HCT116 (cell line): ENCODE measurements around the gene AKT3. TPM values are rescaled to one million over a fixed set of nuclear protein-coding genes. Genes with fewer than 3 reads are reported as not detected.

Experiments
- ATAC-seq: fragments of 200-7000 bp; cut with Tn5 transposase; 2 replicates; pipeline ENCODE4 v1.9.1; 2020; ENCODE audit warnings: mild to moderate bottlenecking, moderate library complexity
- BruUV-seq: library from RNA; stranded (reverse); fragments of 400-500 nt; replicated peaks from 2 replicates; lab custom pipeline; 2021; lab: Mats Ljungman, UMichigan
- CTCF ChIA-PET: fragments of 300-600 bp; sonication (Branson Sonifier 250); formaldehyde crosslinking; loops from one replicate; lab custom pipeline; 2021; ENCODE audit warnings: antibody characterized with exemption; lab: Charles Lee
- POLR2A ChIA-PET: fragments of 300-600, 350-600 bp; sonication (Branson Sonifier 250); formaldehyde crosslinking; loops from one replicate; lab custom pipeline; 2021; ENCODE audit warnings: antibody characterized with exemption; lab: Charles Lee
- RAD21 ChIA-PET, 2 experiments: fragments of 300-600 bp; sonication (Branson Sonifier 250); formaldehyde crosslinking; loops; one replicate each; lab custom pipeline; 2023; ENCODE audit warnings: low total read pairs in 2 of 2; ENCODE audit not compliant: uncharacterized antibody in 2 of 2, unreplicated experiment in 2 of 2, low non-redundant PET in 1 of 2; lab: Charles Lee
- DNase-seq: peaks from one replicate; pipeline ENCODE4 v3.0.0-alpha.2; 2010; ENCODE audit warnings: low read depth, low spot score
- H2AFZ ChIP-seq: fragments of 200-600 bp; shearing (Covaris generic), sonication (generic); 2 replicates; pipeline ENCODE4 v1.6.1; 2017; ENCODE audit warnings: low read depth, mixed run types, mixed read lengths, antibody characterized with exemption, low read length; ENCODE audit not compliant: poor library complexity, severe bottlenecking
- H3K27ac ChIP-seq: 2 replicates; pipeline ENCODE4 v1.5.1; 2012; ENCODE audit warnings: low read depth, low read length
- H3K27me3 ChIP-seq: fragments of 200-600 bp; sonication (generic); 2 replicates; pipeline ENCODE4 v1.6.1; 2016; ENCODE audit warnings: mixed run types, low read length, mixed read lengths; ENCODE audit not compliant: insufficient read depth
- H3K36me3 ChIP-seq, 2 experiments: fragments of 200-500 bp in 1 of 2; fragments of 200-600 bp in 1 of 2; sonication (Bioruptor generic) in 1 of 2; sonication (generic) in 1 of 2; 2 replicates each; pipeline versions ENCODE4 v1.5.1 to v1.6.1; 2014 to 2016; ENCODE audit warnings: low read length in 2 of 2, inconsistent platforms in 1 of 2, mixed read lengths in 1 of 2, mixed run types in 1 of 2; ENCODE audit not compliant: insufficient read depth in 2 of 2, control insufficient read depth in 1 of 2
- H3K4me1 ChIP-seq, 2 experiments: fragments of 200-600 bp in 1 of 2; sonication (generic) in 1 of 2; 2 replicates each; pipeline versions ENCODE4 v1.5.1 to v1.6.1; 2012 to 2017; ENCODE audit warnings: low read length in 2 of 2, inconsistent platforms in 1 of 2, mild to moderate bottlenecking in 1 of 2, mixed read lengths in 1 of 2, mixed run types in 1 of 2, moderate library complexity in 1 of 2; ENCODE audit not compliant: insufficient read depth in 2 of 2, control insufficient read depth in 1 of 2
- H3K4me2 ChIP-seq: fragments of 200-600 bp; sonication (generic); 2 replicates; pipeline ENCODE4 v1.6.1; 2017; ENCODE audit warnings: mixed run types, low read length, mixed read lengths
- H3K4me3 ChIP-seq, 2 experiments: fragments of 200-600 bp in 1 of 2; sonication (generic) in 1 of 2; replicated peaks in 1 of 2; 2 replicates each; pipeline ENCODE4 v1.5.1; 2011 to 2016; ENCODE audit warnings: low read length in 2 of 2, control low read depth in 1 of 2, low read depth in 1 of 2, mild to moderate bottlenecking in 1 of 2, mixed read lengths in 1 of 2, mixed run types in 1 of 2
- H3K79me2 ChIP-seq: fragments of 200-600 bp; sonication (generic); 2 replicates; pipeline ENCODE4 v1.6.1; 2017; ENCODE audit warnings: mild to moderate bottlenecking, mixed run types, low read length, moderate library complexity, mixed read lengths; ENCODE audit not compliant: insufficient read depth
- H3K9ac ChIP-seq: fragments of 200-600 bp; sonication (generic); 2 replicates; pipeline ENCODE4 v1.6.1; 2016; ENCODE audit warnings: low read length, mixed read lengths
- H3K9me2 ChIP-seq: fragments of 200-600 bp; sonication (generic), shearing (Covaris generic); 2 replicates; pipeline ENCODE4 v1.6.1; 2017; ENCODE audit warnings: mixed run types, mild to moderate bottlenecking, moderate library complexity; ENCODE audit not compliant: insufficient read depth
- H3K9me3 ChIP-seq, 2 experiments: fragments of 200-500 bp in 1 of 2; fragments of 200-600 bp in 1 of 2; sonication (Bioruptor generic) in 1 of 2; sonication (generic) in 1 of 2; 2 replicates each; pipeline ENCODE4 v1.6.1; 2014 to 2017; ENCODE audit warnings: low read length in 2 of 2, mixed read lengths in 2 of 2, inconsistent platforms in 1 of 2, low read depth in 1 of 2, mild to moderate bottlenecking in 1 of 2, mixed run types in 1 of 2, moderate library complexity in 1 of 2; ENCODE audit not compliant: control insufficient read depth in 1 of 2, insufficient read depth in 1 of 2
- H4K20me1 ChIP-seq: fragments of 200-600 bp; sonication (generic), shearing (Covaris generic); 2 replicates; pipeline ENCODE4 v1.6.1; 2017; ENCODE audit warnings: mixed run types, mild to moderate bottlenecking, moderate library complexity; ENCODE audit not compliant: insufficient read depth
- CBX3 ChIP-seq: IDR thresholded peaks from 2 replicates; pipeline ENCODE4 v1.6.1; 2012; ENCODE audit warnings: low read depth
- CEBPB ChIP-seq: IDR thresholded peaks from 2 replicates; pipeline ENCODE4 v1.6.1; 2012; ENCODE audit warnings: low read depth
- EGR1 ChIP-seq: IDR thresholded peaks from 2 replicates; pipeline ENCODE4 v1.6.1; 2012; ENCODE audit warnings: low read depth
- EZH2phosphoT487 ChIP-seq: fragments of 200-600 bp; IDR thresholded peaks from 2 replicates; pipeline ENCODE4 v1.6.1; 2018; ENCODE audit warnings: antibody characterized with exemption, borderline replicate concordance
- JUND ChIP-seq: IDR thresholded peaks from 2 replicates; pipeline ENCODE4 v1.6.1; 2012
- RAD21 ChIP-seq: IDR thresholded peaks from 2 replicates; pipeline ENCODE4 v1.6.1; 2012; ENCODE audit warnings: low read depth, mild to moderate bottlenecking
- SP1 ChIP-seq: IDR thresholded peaks from 2 replicates; pipeline ENCODE4 v1.6.1; 2012; ENCODE audit warnings: low read depth
- SRF ChIP-seq: IDR thresholded peaks from 2 replicates; pipeline ENCODE4 v1.6.1; 2012; ENCODE audit warnings: low read depth
- TCF7L2 ChIP-seq: IDR thresholded peaks from 2 replicates; pipeline ENCODE4 v1.7.0; 2011; ENCODE audit warnings: borderline replicate concordance, inconsistent platforms; ENCODE audit not compliant: insufficient read depth, insufficient read length; ENCODE audit errors: extremely low read depth
- ZFX ChIP-seq: fragments of 450-650 bp; IDR thresholded peaks from 2 replicates; pipeline ENCODE4 v1.6.1; 2017
- ZNF274 ChIP-seq: fragments of 200-500 bp; sonication (Bioruptor generic); IDR thresholded peaks from 2 replicates; pipeline ENCODE4 v1.6.1; 2014; ENCODE audit warnings: mild to moderate bottlenecking, low read depth, low read length, inconsistent platforms
- intact Hi-C: fragments of 100-400 bp; cut with micrococcal nuclease; formaldehyde crosslinking; loops from 2 replicates; pipeline ENCODE4 v1.10.0; 2022
- total RNA-seq: library from RNA; stranded (reverse); gene quantifications from one replicate; pipeline ENCODE4 v1.2.1, GENCODE V29; 2021; ENCODE audit not compliant: unreplicated experiment
- TF ChIP-seq, protein P1 (sequence below): IDR thresholded peaks from 2 replicates; pipeline ENCODE4 v1.6.1; 2012; ENCODE audit warnings: low read depth
- TF ChIP-seq, protein P2 (sequence below), 3 experiments: fragments of 200-600 bp in 1 of 3; sonication (generic) in 1 of 3; IDR thresholded peaks in 2 of 3; conservative IDR thresholded peaks in 1 of 3; 2 replicates each; pipeline ENCODE4 v1.5.1; 2012 to 2017; ENCODE audit warnings: low read depth in 2 of 3, low read length in 2 of 3, antibody characterized with exemption in 1 of 3, borderline replicate concordance in 1 of 3, control low read depth in 1 of 3, mild to moderate bottlenecking in 1 of 3, mixed read lengths in 1 of 3, mixed run types in 1 of 3, moderate library complexity in 1 of 3; ENCODE audit not compliant: insufficient read depth in 1 of 3
- TF ChIP-seq, protein P3 (sequence below): IDR thresholded peaks from 2 replicates; pipeline ENCODE4 v1.6.1; 2012
- TF ChIP-seq, protein P4 (sequence below): IDR thresholded peaks from 2 replicates; pipeline ENCODE4 v1.6.1; 2011; ENCODE audit warnings: mild to moderate bottlenecking, low read length, moderate library complexity; ENCODE audit not compliant: insufficient replicate concordance; ENCODE audit errors: extremely low read depth
- TF ChIP-seq, protein P5 (sequence below): IDR thresholded peaks from 2 replicates; pipeline ENCODE4 v1.6.1; 2012

AKT3 gene
- total RNA-seq, 1 experiment from 2014 or later = 0.49 TPM

DNA sequence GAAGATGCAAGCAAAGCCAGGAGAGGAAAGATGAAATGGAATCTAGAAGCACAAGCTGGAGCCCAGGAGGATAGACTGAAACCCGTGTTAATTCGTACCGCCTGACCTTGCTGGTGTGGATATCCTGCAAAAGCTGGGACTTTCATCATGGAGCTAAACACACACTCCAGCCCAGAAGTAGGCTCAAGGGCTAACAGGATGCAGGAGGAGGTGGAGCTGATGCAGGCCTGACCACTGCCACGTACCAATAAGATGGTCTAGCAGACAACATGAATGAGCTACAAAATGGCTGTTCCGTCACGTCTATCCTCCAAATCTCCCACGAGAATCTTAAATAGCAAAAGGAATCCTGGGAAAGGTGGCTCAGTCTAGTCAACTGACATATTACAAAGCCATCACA is 323.9 kb downstream of the AKT3 start:
- no peak overlapping the region for H3K9ac ChIP-seq
- no peak overlapping the region for H3K27ac ChIP-seq
- no peaks in the 10 kb centered on the region for H4K20me1 ChIP-seq
- TF ChIP-seq, protein P1, sequence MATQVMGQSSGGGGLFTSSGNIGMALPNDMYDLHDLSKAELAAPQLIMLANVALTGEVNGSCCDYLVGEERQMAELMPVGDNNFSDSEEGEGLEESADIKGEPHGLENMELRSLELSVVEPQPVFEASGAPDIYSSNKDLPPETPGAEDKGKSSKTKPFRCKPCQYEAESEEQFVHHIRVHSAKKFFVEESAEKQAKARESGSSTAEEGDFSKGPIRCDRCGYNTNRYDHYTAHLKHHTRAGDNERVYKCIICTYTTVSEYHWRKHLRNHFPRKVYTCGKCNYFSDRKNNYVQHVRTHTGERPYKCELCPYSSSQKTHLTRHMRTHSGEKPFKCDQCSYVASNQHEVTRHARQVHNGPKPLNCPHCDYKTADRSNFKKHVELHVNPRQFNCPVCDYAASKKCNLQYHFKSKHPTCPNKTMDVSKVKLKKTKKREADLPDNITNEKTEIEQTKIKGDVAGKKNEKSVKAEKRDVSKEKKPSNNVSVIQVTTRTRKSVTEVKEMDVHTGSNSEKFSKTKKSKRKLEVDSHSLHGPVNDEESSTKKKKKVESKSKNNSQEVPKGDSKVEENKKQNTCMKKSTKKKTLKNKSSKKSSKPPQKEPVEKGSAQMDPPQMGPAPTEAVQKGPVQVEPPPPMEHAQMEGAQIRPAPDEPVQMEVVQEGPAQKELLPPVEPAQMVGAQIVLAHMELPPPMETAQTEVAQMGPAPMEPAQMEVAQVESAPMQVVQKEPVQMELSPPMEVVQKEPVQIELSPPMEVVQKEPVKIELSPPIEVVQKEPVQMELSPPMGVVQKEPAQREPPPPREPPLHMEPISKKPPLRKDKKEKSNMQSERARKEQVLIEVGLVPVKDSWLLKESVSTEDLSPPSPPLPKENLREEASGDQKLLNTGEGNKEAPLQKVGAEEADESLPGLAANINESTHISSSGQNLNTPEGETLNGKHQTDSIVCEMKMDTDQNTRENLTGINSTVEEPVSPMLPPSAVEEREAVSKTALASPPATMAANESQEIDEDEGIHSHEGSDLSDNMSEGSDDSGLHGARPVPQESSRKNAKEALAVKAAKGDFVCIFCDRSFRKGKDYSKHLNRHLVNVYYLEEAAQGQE = no peak
- TF ChIP-seq TCF7L2 (no peak), ZFX (no peak), SP1 (no peak), ZNF274 (no peak), EGR1 (no peak), EZH2phosphoT487 (no peak), SRF (no peak), CBX3 (no peak), JUND (no peak), RAD21 (no peak), CEBPB (no peak)
- TF ChIP-seq, protein P2, sequence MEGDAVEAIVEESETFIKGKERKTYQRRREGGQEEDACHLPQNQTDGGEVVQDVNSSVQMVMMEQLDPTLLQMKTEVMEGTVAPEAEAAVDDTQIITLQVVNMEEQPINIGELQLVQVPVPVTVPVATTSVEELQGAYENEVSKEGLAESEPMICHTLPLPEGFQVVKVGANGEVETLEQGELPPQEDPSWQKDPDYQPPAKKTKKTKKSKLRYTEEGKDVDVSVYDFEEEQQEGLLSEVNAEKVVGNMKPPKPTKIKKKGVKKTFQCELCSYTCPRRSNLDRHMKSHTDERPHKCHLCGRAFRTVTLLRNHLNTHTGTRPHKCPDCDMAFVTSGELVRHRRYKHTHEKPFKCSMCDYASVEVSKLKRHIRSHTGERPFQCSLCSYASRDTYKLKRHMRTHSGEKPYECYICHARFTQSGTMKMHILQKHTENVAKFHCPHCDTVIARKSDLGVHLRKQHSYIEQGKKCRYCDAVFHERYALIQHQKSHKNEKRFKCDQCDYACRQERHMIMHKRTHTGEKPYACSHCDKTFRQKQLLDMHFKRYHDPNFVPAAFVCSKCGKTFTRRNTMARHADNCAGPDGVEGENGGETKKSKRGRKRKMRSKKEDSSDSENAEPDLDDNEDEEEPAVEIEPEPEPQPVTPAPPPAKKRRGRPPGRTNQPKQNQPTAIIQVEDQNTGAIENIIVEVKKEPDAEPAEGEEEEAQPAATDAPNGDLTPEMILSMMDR (IDR thresholded peaks at IDR 0.05 in 2 of 3, conservative IDR thresholded peaks at IDR 0.05 in 1 of 3; ENCODE audit: borderline replicate concordance in 1 of 3, insufficient read depth in 1 of 3, low read depth in 2 of 3, low read length in 2 of 3) = no peak
- TF ChIP-seq, protein P3, sequence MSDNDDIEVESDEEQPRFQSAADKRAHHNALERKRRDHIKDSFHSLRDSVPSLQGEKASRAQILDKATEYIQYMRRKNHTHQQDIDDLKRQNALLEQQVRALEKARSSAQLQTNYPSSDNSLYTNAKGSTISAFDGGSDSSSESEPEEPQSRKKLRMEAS = no peak
- TF ChIP-seq, protein P4, sequence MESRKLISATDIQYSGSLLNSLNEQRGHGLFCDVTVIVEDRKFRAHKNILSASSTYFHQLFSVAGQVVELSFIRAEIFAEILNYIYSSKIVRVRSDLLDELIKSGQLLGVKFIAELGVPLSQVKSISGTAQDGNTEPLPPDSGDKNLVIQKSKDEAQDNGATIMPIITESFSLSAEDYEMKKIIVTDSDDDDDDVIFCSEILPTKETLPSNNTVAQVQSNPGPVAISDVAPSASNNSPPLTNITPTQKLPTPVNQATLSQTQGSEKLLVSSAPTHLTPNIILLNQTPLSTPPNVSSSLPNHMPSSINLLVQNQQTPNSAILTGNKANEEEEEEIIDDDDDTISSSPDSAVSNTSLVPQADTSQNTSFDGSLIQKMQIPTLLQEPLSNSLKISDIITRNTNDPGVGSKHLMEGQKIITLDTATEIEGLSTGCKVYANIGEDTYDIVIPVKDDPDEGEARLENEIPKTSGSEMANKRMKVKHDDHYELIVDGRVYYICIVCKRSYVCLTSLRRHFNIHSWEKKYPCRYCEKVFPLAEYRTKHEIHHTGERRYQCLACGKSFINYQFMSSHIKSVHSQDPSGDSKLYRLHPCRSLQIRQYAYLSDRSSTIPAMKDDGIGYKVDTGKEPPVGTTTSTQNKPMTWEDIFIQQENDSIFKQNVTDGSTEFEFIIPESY = no peak
- TF ChIP-seq, protein P5, sequence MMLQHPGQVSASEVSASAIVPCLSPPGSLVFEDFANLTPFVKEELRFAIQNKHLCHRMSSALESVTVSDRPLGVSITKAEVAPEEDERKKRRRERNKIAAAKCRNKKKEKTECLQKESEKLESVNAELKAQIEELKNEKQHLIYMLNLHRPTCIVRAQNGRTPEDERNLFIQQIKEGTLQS = no peak
- DNase-seq = no peak
- H3K4me3 ChIP-seq = no peak overlapping the region
- no peak overlapping the region for H2AFZ ChIP-seq
- no peaks in the 10 kb centered on the region for H3K27me3 ChIP-seq
- no peak for ATAC-seq
- peaks cover 0 to 11% of the 10 kb centered on the region in 2 experiments; a peak in 3 of 4 replicates for H3K4me1 ChIP-seq
- intact Hi-C loops = no loop called here
- no peaks in the 10 kb centered on the region for H3K79me2 ChIP-seq
- no TSS peak for BruUV-seq
- ChIA-PET CTCF (no interaction called here), POLR2A (interaction anchor here (0.6 kb wide), 1 partner anchor 161 kb away, joined by 3 read pairs; no protein-coding TSS in a partner anchor), RAD21 (no interaction called here)
- H3K4me2 ChIP-seq = no peak overlapping the region
- no peaks in the 10 kb centered on the region for H3K36me3 ChIP-seq
- H3K9me3 ChIP-seq = no peaks in the 10 kb centered on the region
- H3K9me2 ChIP-seq = no peaks in the 10 kb centered on the region
